ENCODE results near the gene PRPF39. TPM values are rescaled to one million over a fixed set of nuclear protein-coding genes. Genes with fewer than 3 reads are reported as not detected.

PRPF39 gene
- total and polyA plus RNA-seq, 10 of the 15 experiments (the other 5 are each of a cell fraction or from before 2014, with no cell fraction given): 22.1 to 91.7 (median 36.9) TPM

DNA sequence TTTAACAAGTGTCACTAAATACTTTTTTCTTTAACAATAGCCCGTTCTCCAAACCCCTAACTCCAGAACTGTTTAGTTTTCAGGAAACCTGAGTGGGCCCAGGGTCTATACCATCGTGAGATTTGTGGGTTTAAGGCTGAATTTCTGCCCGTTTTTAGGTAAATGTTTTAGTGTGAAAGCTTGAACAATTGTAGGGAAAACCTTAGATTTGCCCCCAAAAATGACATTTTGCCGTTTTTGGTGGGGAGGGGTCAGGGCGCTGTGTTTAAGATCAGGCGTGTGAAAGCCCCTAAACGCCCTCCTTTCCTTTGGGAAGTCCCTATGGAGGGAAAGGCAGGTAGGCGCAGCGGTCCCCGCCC, 320 bp upstream of the PRPF39 start:
- ChIA-PET RAD21 (ENCODE audit: unreplicated experiment) (interaction anchor here (1.2 kb wide), 1 partner anchor 169 kb away, joined by 3 read pairs; the partner anchor contains the start of gene MIS18BP1), SMC1A (ENCODE audit: uncharacterized antibody, unreplicated experiment) (interaction anchor here (0.9 to 3.4 kb wide), 6 partner anchors 8 to 121 kb away, joined by 3 to 16 read pairs (median 8); partner anchors contain the start of genes FANCM, KLHL28 and TOGARAM1), CTCF (interaction anchor here (1.3 kb wide), 1 partner anchor 122 kb away, joined by 3 read pairs; the partner anchor contains the start of genes KLHL28 and TOGARAM1), POLR2A (interaction anchor here (1.3 to 3.9 kb wide), 2 partner anchors 51 to 121 kb away, joined by 3 to 44 read pairs; partner anchors contain the start of genes KLHL28 and TOGARAM1)
- no peaks in the 10 kb centered on the region for H3K9me3 ChIP-seq (replicated peaks; ENCODE audit: control insufficient read depth, insufficient read depth, low read length)
- H4K20me1 ChIP-seq (ENCODE audit: control insufficient read depth, insufficient read depth): no peaks in the 10 kb centered on the region
- peaks cover 6% of the 10 kb centered on the region for H3K4me1 ChIP-seq (ENCODE audit: control insufficient read depth, insufficient read depth, low read length)
- peak overlapping the region; percentile 85 for H3K4me2 ChIP-seq (ENCODE audit: control insufficient read depth, insufficient read depth)
- no peak for DNase-seq (ENCODE audit: low read depth, low spot score)
- WGBS (ENCODE audit: insufficient coverage, insufficient replicate concordance, low lambda C conversion rate, missing lambda C conversion rate): under 1% methylated on average over 10 of the region's 10 CpGs
- H3K9ac ChIP-seq (ENCODE audit: control insufficient read depth, insufficient read depth, low read length): peak overlapping the region; percentile 71
- H3K4me3 ChIP-seq: peak overlapping the region; percentile 64
- H3K79me2 ChIP-seq (ENCODE audit: control insufficient read depth, insufficient read depth, low read length): peaks cover 45% of the 10 kb centered on the region
- FAIRE-seq: no peak
- in situ Hi-C loops (cut with MboI) (no loop called here), intact Hi-C loops (cut with micrococcal nuclease; ENCODE audit: unreplicated experiment) (no loop called here)
- H3K27me3 ChIP-seq (replicated peaks in 1 of 2; ENCODE audit: control insufficient read depth in 2 of 2, insufficient read depth in 2 of 2, low read length in 1 of 2): no peaks in the 10 kb centered on the region
- TF ChIP-seq SUPT20H (IDR thresholded peaks at IDR 0.05; ENCODE audit: borderline replicate concordance, control insufficient read depth, low read depth, low read length): no peak
- TF ChIP-seq, protein P1, sequence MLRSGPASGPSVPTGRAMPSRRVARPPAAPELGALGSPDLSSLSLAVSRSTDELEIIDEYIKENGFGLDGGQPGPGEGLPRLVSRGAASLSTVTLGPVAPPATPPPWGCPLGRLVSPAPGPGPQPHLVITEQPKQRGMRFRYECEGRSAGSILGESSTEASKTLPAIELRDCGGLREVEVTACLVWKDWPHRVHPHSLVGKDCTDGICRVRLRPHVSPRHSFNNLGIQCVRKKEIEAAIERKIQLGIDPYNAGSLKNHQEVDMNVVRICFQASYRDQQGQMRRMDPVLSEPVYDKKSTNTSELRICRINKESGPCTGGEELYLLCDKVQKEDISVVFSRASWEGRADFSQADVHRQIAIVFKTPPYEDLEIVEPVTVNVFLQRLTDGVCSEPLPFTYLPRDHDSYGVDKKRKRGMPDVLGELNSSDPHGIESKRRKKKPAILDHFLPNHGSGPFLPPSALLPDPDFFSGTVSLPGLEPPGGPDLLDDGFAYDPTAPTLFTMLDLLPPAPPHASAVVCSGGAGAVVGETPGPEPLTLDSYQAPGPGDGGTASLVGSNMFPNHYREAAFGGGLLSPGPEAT (IDR thresholded peaks at IDR 0.05; ENCODE audit: low read depth): peak; percentile 65; the same call in 1 of the 2 replicates
- TF ChIP-seq IKZF2 (IDR thresholded peaks at IDR 0.05): peak in 1 of 2 experiments; percentile 49; a peak in 3 of 4 replicates
- no peak for TF ChIP-seq ZZZ3 (IDR thresholded peaks at IDR 0.05; ENCODE audit: control insufficient read depth, insufficient read length, low read depth)
- no peak for TF ChIP-seq KAT2A (conservative IDR thresholded peaks at IDR 0.05; ENCODE audit: control insufficient read depth, low read depth, low read length)
- peak; percentile 49; the same call in 1 of the 2 replicates for TF ChIP-seq IKZF1 (conservative IDR thresholded peaks at IDR 0.05)
- no peaks in the 10 kb centered on the region for H3K36me3 ChIP-seq (ENCODE audit: control insufficient read depth in 2 of 2, insufficient read depth in 2 of 2, low read length in 1 of 2)
- no peak for ATAC-seq
- H2AFZ ChIP-seq (ENCODE audit: control insufficient read depth, low read depth, low read length): peak overlapping the region; percentile 87
- BruUV-seq (replicated peaks): no TSS peak
- H3K27ac ChIP-seq (ENCODE audit: control insufficient read depth, insufficient read depth): peak overlapping the region; percentile 71
